D721Med (cell line): Measurements from ENCODE around the gene GRK5.

Experiments used
- DNase-seq: peaks from one replicate; pipeline ENCODE4 v3.0.0; 2011; ENCODE audit warnings: low spot score; ENCODE audit not compliant: insufficient read length
- FAIRE-seq: peaks from 2 replicates; lab custom pipeline; 2011; peaks lifted over from hg19 to GRCh38; lab: Jason Lieb, UNC
- CTCF ChIP-seq: IDR thresholded peaks from 2 replicates; pipeline ENCODE4 v1.5.1; 2012; ENCODE audit warnings: mild to moderate bottlenecking, control low read depth; ENCODE audit not compliant: insufficient read depth; ENCODE audit errors: missing control alignments

Gene GRK5

GRCh38 chr10:119399466-119399865 is 192.1 kb downstream of the GRK5 start:
- DNase-seq (no peak), FAIRE-seq (no peak)
- TF ChIP-seq CTCF, result no peak

- TF ChIP-seq CTCF, result no peak
- FAIRE-seq (no peak), DNase-seq (no peak)
Observed at GRCh38 chr10:119401671-119402395, 194.5 kb downstream of the GRK5 start.

- no peak for TF ChIP-seq CTCF
- no peak for FAIRE-seq
- DNase-seq, result no peak
Observed at GRCh38 chr10:119403921-119404320, 196.6 kb downstream of the GRK5 start.

GRCh38 chr10:119404719-119405519 is 197.5 kb downstream of the GRK5 start:
- TF ChIP-seq CTCF, result no peak
- FAIRE-seq, result no peak

GRCh38 chr10:119405520-119405807 is 198.1 kb downstream of the GRK5 start:
- DNase-seq (no peak), FAIRE-seq (no peak)
- TF ChIP-seq CTCF, result no peak

More at GRCh38 chr10:119404719-119405519, 197.5 kb downstream of the GRK5 start:
- DNase-seq, result no peak

GRCh38 chr10:119406137-119406536 is 198.8 kb downstream of the GRK5 start:
- no peak for DNase-seq
- no peak for FAIRE-seq
- TF ChIP-seq CTCF, result no peak
